Tibial artery (tissue), 4 donors: ENCODE measurements around the gene WDR81.
"Not testable (repeated sequence)": the region's sequence is repeated elsewhere in the genome, so short reads cannot be mapped to it uniquely, and the experiment has no call there.

ENCODE experiments used
- DNase-seq, 2 donors: peaks; one replicate each; pipeline ENCODE4 v3.0.0-alpha.2; 2019
- H3K27ac ChIP-seq, 2 donors: fragments of 200-600 bp; sonication (generic) in 1 of 2; 1 replicate in 1 of 2; 2 replicates in 1 of 2; pipeline ENCODE4 v1.5.1; 2018 to 2019; ENCODE audit warnings: mild to moderate bottlenecking in 1 of 2
- H3K27me3 ChIP-seq, 2 donors: fragments of 200-600 bp; sonication (generic) in 1 of 2; one replicate each; pipeline versions ENCODE4 v1.5.1 to v1.6.0; 2016 to 2019
- H3K36me3 ChIP-seq, 3 donors: fragments of 200-600 bp; sonication (generic) in 2 of 3; one replicate each; pipeline ENCODE4 v1.5.1; 2016 to 2019; ENCODE audit warnings: mild to moderate bottlenecking in 2 of 3
- H3K4me1 ChIP-seq, 4 donors: fragments of 200-600 bp; sonication (generic) in 2 of 4; 1 replicate in 3 of 4; 2 replicates in 1 of 4; pipeline ENCODE4 v1.5.1; 2016 to 2019
- H3K4me3 ChIP-seq, 2 donors: fragments of 200-600 bp; sonication (generic) in 1 of 2; 1 replicate in 1 of 2; 2 replicates in 1 of 2; pipeline ENCODE4 v1.5.1; 2018 to 2019; ENCODE audit warnings: mild to moderate bottlenecking in 2 of 2
- H3K9me3 ChIP-seq, 3 donors: fragments of 200-600 bp; sonication (generic) in 1 of 3; one replicate each; pipeline ENCODE4 v1.5.1; 2016 to 2019
- intact Hi-C: fragments of 100-400 bp; cut with DNase I; formaldehyde crosslinking; loops from one replicate; pipeline ENCODE4 v1.15.0; 2023; ENCODE audit warnings: low total_unique reads
- TF ChIP-seq, protein P1 (sequence below), 2 experiments: fragments of 200-600 bp in 1 of 2; fragments of 450-650 bp in 1 of 2; IDR thresholded peaks; one replicate each; pipeline ENCODE4 v1.5.1; 2017 to 2019; ENCODE audit warnings: antibody characterized with exemption in 2 of 2, mild to moderate bottlenecking in 1 of 2, moderate library complexity in 1 of 2

WDR81 gene

DNA sequence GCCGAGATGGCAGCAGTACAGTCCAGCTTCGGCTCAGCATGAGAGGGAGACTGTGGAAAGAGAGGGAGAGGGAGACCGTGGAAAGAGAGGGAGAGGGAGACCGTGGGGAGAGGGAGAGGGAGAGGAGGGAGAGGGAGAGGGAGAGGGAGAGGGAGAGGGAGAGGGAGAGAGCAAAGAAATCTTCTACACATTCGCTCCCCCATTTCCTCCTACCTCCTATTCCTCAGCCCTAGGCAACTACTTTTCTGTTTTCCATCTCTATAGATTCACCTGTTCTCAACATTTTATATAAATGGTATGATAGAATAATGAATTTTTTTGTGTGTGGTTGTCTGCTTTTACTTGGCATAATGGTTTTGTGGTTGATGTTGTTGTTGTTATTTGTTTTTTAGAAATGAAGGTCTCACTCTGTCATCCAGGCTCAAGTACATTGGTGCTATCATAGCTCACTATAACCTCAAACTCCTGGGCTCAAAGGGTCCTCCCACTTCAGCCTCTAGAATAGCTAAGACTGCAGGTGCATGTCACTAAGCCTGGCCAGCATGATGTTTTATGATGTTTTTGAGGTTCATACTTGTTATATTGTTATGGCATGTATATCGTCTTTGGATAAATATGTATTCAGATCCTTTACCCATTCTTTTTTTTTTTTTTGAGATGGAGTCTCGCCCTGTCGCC, 33.8 kb upstream of the WDR81 start:
- H3K36me3 ChIP-seq = no peaks in the 10 kb centered on the region
- intact Hi-C loops = no loop called here
- no peaks in the 10 kb centered on the region for H3K9me3 ChIP-seq
- TF ChIP-seq, protein P1, sequence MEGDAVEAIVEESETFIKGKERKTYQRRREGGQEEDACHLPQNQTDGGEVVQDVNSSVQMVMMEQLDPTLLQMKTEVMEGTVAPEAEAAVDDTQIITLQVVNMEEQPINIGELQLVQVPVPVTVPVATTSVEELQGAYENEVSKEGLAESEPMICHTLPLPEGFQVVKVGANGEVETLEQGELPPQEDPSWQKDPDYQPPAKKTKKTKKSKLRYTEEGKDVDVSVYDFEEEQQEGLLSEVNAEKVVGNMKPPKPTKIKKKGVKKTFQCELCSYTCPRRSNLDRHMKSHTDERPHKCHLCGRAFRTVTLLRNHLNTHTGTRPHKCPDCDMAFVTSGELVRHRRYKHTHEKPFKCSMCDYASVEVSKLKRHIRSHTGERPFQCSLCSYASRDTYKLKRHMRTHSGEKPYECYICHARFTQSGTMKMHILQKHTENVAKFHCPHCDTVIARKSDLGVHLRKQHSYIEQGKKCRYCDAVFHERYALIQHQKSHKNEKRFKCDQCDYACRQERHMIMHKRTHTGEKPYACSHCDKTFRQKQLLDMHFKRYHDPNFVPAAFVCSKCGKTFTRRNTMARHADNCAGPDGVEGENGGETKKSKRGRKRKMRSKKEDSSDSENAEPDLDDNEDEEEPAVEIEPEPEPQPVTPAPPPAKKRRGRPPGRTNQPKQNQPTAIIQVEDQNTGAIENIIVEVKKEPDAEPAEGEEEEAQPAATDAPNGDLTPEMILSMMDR (IDR thresholded peaks at IDR 0.05) = no peak
- H3K27me3 ChIP-seq = no peaks in the 10 kb centered on the region
- DNase-seq = no peak
- no peak overlapping the region for H3K4me3 ChIP-seq
- no peaks in the 10 kb centered on the region for H3K4me1 ChIP-seq
- H3K27ac ChIP-seq = no peak overlapping the region

- intact Hi-C loops = no loop called here
- H3K4me3 ChIP-seq = no peak overlapping the region
Measured at GRCh38 chr17:1693339-1693738, 31.2 kb upstream of the WDR81 start.

DNA sequence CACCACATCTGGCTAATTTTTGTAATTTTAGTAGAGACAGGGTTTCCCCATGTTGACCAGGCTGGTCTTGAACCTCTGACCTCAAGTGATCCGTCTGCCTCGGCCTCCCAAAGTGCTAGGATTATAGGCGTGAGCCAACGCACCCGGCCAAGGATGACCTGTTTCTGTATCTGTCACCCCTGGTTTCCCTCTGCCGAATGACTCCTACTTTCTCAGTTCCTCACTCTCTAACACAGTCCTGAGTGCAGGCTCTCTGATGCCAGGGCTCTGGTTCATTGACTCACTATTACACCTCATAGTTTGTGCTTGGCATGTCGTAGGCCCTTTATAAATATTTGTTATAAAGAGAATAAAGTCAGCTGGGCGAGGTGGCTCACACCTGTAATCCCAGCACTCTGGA, 29.1 kb upstream of the WDR81 start:
- DNase-seq = no peak
- H3K27ac ChIP-seq = no peak overlapping the region
- no peaks in the 10 kb centered on the region for H3K9me3 ChIP-seq
- TF ChIP-seq, protein P1 (IDR thresholded peaks at IDR 0.05) = no peak
- H3K27me3 ChIP-seq = no peaks in the 10 kb centered on the region
- peaks cover 0 to 4% (median 0%) of the 10 kb centered on the region in 4 donors for H3K4me1 ChIP-seq
- no peaks in the 10 kb centered on the region for H3K36me3 ChIP-seq
- intact Hi-C loops = no loop called here
- H3K4me3 ChIP-seq = no peak overlapping the region

More at GRCh38 chr17:1693339-1693738, 31.2 kb upstream of the WDR81 start:
- H3K27me3 ChIP-seq = no peaks in the 10 kb centered on the region
- no peak overlapping the region for H3K27ac ChIP-seq
- peaks cover 0 to 4% (median 0%) of the 10 kb centered on the region in 4 donors for H3K4me1 ChIP-seq
- no peaks in the 10 kb centered on the region for H3K36me3 ChIP-seq
- no peaks in the 10 kb centered on the region for H3K9me3 ChIP-seq
- DNase-seq = no peak
- TF ChIP-seq, protein P1 (IDR thresholded peaks at IDR 0.05) = no peak

- no peak overlapping the region for H3K4me3 ChIP-seq
- H3K4me1 ChIP-seq = peaks cover 0 to 4% (median 0%) of the 10 kb centered on the region in 4 donors
- no peaks in the 10 kb centered on the region for H3K27me3 ChIP-seq
- DNase-seq = no peak
- peak overlapping the region; percentile 8 to 51 for H3K27ac ChIP-seq
- intact Hi-C loops = no loop called here
- TF ChIP-seq, protein P1 (IDR thresholded peaks at IDR 0.05) = no peak
- no peaks in the 10 kb centered on the region for H3K36me3 ChIP-seq
- H3K9me3 ChIP-seq = no peaks in the 10 kb centered on the region
Measured at GRCh38 chr17:1697681-1698080, 26.8 kb upstream of the WDR81 start.

GRCh38 chr17:1699891-1700290, 24.6 kb upstream of the WDR81 start:
- not testable (repeated sequence) for H3K27ac ChIP-seq, H3K27me3 ChIP-seq, H3K9me3 ChIP-seq, H3K36me3 ChIP-seq, DNase-seq, H3K4me3 ChIP-seq, H3K4me1 ChIP-seq
- intact Hi-C loops = loop anchor here (10.0 kb wide), 1 partner anchor 45 kb away; no protein-coding TSS in a partner anchor

- no peak for DNase-seq
- no peak overlapping the region for H3K4me3 ChIP-seq
- peaks cover 0 to 13% (median 7%) of the 10 kb centered on the region in 3 donors for H3K36me3 ChIP-seq
- intact Hi-C loops = loop anchor here (10.0 kb wide), 1 partner anchor 48 kb away; no protein-coding TSS in a partner anchor
- no peak overlapping the region for H3K27ac ChIP-seq
- TF ChIP-seq, protein P1 (IDR thresholded peaks at IDR 0.05) = no peak
- no peaks in the 10 kb centered on the region for H3K9me3 ChIP-seq
- no peaks in the 10 kb centered on the region for H3K27me3 ChIP-seq
- peaks cover 0 to 3% (median 0%) of the 10 kb centered on the region in 4 donors for H3K4me1 ChIP-seq
Measured at GRCh38 chr17:1703063-1703462, 21.4 kb upstream of the WDR81 start.
